MCF 10A (cell line): ENCODE data around the gene UNC5A. TPM values are rescaled to one million over a fixed set of nuclear protein-coding genes. Genes with fewer than 3 reads are reported as not detected.

Experiments used
- BruUV-seq: library from RNA; stranded (reverse); fragments of 400-500 nt; replicated peaks from 2 replicates; lab custom pipeline; 2021; lab: Mats Ljungman, UMichigan
- CTCF ChIA-PET: fragments of 300-600 bp; sonication (Branson Sonifier 250); formaldehyde crosslinking; extraction: SDS; loops from one replicate; lab custom pipeline; 2021; ENCODE audit warnings: antibody characterized with exemption, inconsistent platforms; lab: Yijun Ruan, JAX
- POLR2A ChIA-PET: fragments of 300-600, 350-650 bp; sonication (Branson Sonifier 250); formaldehyde crosslinking; extraction: SDS; loops from one replicate; lab custom pipeline; 2020; ENCODE audit warnings: antibody characterized with exemption, inconsistent platforms; lab: Yijun Ruan, JAX
- DNase-seq: peaks from one replicate; pipeline ENCODE4 v3.0.0-alpha.2; 2018; ENCODE audit not compliant: unreplicated experiment
- H3K27ac Mint-ChIP-seq: one replicate; pipeline ENCODE4 v1.8.0; 2022; ENCODE audit warnings: mild to moderate bottlenecking, low read depth, mixed read lengths; ENCODE audit not compliant: unreplicated experiment
- H3K27me3 Mint-ChIP-seq: one replicate; pipeline ENCODE4 v1.8.0; 2022; ENCODE audit warnings: mixed read lengths; ENCODE audit not compliant: insufficient read depth, unreplicated experiment
- H3K36me3 Mint-ChIP-seq: one replicate; pipeline ENCODE4 v1.8.0; 2022; ENCODE audit warnings: mild to moderate bottlenecking, moderate library complexity, mixed read lengths; ENCODE audit not compliant: insufficient read depth, unreplicated experiment
- H3K4me1 Mint-ChIP-seq: one replicate; pipeline ENCODE4 v1.8.0; 2022; ENCODE audit warnings: mixed read lengths; ENCODE audit not compliant: insufficient read depth, unreplicated experiment
- H3K4me3 Mint-ChIP-seq: one replicate; pipeline ENCODE4 v1.8.0; 2022; ENCODE audit warnings: mild to moderate bottlenecking, moderate library complexity, mixed read lengths; ENCODE audit not compliant: unreplicated experiment
- H3K9me3 Mint-ChIP-seq: one replicate; pipeline ENCODE4 v1.8.0; 2022; ENCODE audit warnings: mixed read lengths; ENCODE audit not compliant: unreplicated experiment
- CTCF ChIP-seq: fragments of 200-600 bp; IDR thresholded peaks from one replicate; pipeline ENCODE4 v1.8.0; 2022; ENCODE audit warnings: antibody characterized with exemption, mild to moderate bottlenecking; ENCODE audit not compliant: unreplicated experiment
- intact Hi-C: fragments of 100-400 bp; cut with micrococcal nuclease; formaldehyde crosslinking; loops from 2 replicates; pipeline ENCODE4 v1.14.1; 2022
- total RNA-seq: library from RNA; stranded (reverse); gene quantifications from 2 replicates; pipeline ENCODE4 v1.2.3, GENCODE V29; 2022

Gene UNC5A
- total RNA-seq, 1 experiment from 2014 or later, result 0.51 TPM

DNA sequence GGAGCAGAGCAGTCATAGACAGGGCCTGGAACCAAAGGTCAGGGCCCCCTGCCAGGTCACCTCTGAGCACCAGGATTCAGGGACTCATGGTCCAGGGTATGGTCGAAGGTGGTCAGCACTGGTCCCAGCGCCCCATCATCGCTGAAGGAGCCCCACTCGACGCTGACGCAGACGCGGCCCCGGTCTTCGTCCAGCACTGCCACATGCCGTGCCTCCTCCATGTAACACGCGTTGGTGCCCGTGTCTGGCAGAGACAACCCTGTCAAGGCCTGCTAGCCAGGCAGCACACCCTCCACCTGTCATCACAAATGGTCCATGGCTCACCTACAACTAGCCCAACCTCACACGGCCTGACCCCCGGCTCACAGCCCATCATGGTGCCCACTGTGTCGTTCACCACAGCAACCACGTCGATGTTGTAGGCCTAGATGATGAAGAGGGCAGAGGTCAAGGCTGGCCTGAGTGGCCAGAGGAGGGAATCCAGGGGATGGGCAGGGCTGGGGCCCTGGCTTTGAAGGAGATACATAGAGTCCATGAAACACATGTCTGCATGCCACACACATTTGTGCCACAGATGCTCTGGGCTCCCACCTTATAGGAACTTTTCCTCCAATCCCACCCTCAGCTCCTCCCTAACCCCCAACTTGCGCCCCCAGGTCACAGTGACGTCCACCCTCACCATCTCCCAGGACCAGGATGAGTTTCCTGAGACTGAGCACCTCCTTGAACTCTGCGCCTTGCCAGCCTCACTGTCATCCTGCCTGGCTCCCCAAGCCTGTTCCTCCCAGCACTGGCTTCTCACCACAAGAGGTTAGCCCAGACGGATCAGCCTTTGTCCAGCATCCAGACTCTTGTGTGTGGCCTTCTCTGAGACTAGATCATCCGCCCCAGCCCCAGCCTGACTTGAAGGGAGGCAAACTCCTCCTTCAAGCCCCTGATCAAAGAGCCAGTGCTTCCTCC lies 79.2 kb downstream of the UNC5A start:
- no peaks in the 10 kb centered on the region for H3K4me1 Mint-ChIP-seq
- no peak for DNase-seq
- intact Hi-C loops, result no loop called here
- CTCF ChIA-PET, result no interaction called here
- POLR2A ChIA-PET, result no interaction called here
- TF ChIP-seq CTCF, result no peak
- H3K4me3 Mint-ChIP-seq, result no peak overlapping the region
- no peaks in the 10 kb centered on the region for H3K9me3 Mint-ChIP-seq
- H3K27me3 Mint-ChIP-seq, result peaks cover 32% of the 10 kb centered on the region
- H3K27ac Mint-ChIP-seq, result no peak overlapping the region
- BruUV-seq, result no TSS peak
- no peaks in the 10 kb centered on the region for H3K36me3 Mint-ChIP-seq

GRCh38 chr5:176890455-176891330 lies 80.3 kb downstream of the UNC5A start:
- DNase-seq, result no peak
- H3K9me3 Mint-ChIP-seq, result no peaks in the 10 kb centered on the region
- H3K36me3 Mint-ChIP-seq, result no peaks in the 10 kb centered on the region
- no peak overlapping the region for H3K27ac Mint-ChIP-seq
- BruUV-seq, result no TSS peak
- intact Hi-C loops, result no loop called here
- H3K4me1 Mint-ChIP-seq, result no peaks in the 10 kb centered on the region
- ChIA-PET POLR2A (interaction anchor here (1.2 kb wide), 1 partner anchor 11 kb away, joined by 5 read pairs; no protein-coding TSS in a partner anchor), CTCF (interaction anchor here (1.2 kb wide), 1 partner anchor 230 kb away, joined by 5 read pairs; no protein-coding TSS in a partner anchor)
- no peak overlapping the region for H3K4me3 Mint-ChIP-seq
- TF ChIP-seq CTCF, result no peak
- peaks cover 32% of the 10 kb centered on the region for H3K27me3 Mint-ChIP-seq

GRCh38 chr5:176891331-176891958 lies 81.1 kb downstream of the UNC5A start:
- ChIA-PET CTCF (interaction anchor here (1.2 kb wide), 1 partner anchor 230 kb away, joined by 5 read pairs; no protein-coding TSS in a partner anchor), POLR2A (interaction anchor here (1.2 kb wide), 1 partner anchor 11 kb away, joined by 5 read pairs; no protein-coding TSS in a partner anchor)
- H3K27me3 Mint-ChIP-seq, result peaks cover 32% of the 10 kb centered on the region
- H3K27ac Mint-ChIP-seq, result no peak overlapping the region
- H3K9me3 Mint-ChIP-seq, result no peaks in the 10 kb centered on the region
- BruUV-seq, result no TSS peak
- no peak for TF ChIP-seq CTCF
- H3K4me3 Mint-ChIP-seq, result no peak overlapping the region
- DNase-seq, result no peak
- no peaks in the 10 kb centered on the region for H3K36me3 Mint-ChIP-seq
- intact Hi-C loops, result no loop called here
- no peaks in the 10 kb centered on the region for H3K4me1 Mint-ChIP-seq
